Brain pericyte (primary cell): ENCODE measurements around the gene ZNF407.

ENCODE experiments used
- DNase-seq: peaks from one replicate; pipeline ENCODE4 v3.0.0-alpha.2; 2012; ENCODE audit warnings: low read depth, low spot score

Gene ZNF407

DNA sequence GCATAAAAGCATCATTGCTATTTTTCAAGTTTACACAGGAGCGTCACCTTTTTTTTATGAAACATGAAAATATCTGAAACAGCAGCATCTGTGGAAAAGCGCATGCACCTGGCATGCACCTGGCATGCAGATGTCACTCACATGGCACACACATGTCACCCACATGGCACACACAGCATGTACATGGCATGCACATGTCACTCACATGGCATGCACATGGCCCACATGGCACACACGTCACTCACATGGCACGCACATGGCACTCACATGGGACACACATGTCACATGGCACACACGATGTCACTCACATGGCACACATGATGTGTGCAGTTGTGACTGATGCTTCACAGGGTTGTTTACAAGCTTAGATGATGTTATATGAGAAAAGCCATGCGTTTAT lies 188.0 kb downstream of the ZNF407 start:
- no peak for DNase-seq

DNA sequence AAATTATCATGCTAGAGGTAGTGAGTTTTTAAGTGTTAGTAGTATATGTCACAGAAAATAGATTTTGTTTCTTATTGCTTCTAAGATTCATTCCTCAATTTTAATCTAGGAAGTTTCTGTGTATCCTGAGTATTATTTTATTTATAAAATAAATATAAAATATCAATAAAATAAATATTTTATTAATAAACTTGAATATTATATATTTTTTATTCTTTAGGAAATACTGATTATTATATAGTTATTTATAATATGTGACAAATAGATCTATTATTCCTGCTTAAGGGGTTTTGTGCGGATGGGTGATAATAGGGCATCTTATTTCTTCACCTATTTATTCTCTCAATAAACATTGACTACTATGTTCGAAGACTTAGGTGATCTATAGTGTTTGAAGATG lies 191.0 kb downstream of the ZNF407 start:
- no peak for DNase-seq

DNA sequence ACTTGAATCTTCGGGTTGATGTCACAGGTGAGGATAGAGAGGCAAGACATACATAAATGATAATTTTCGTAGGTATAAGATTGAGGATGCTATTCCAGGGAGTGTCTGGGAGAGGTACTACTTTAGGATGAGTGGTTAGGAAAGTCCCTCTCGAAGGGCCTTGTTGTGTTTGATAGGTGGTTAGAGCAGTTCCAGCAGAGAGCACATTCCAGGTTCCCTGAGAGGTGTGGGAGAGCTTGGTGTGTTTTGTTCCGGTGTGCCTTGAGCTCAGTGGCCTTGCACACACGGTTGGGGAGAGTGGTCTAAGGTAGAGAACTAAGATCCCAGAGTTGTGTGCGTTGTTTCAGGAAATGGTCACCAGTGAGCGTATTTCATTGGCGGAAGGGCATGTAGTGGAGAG lies 191.4 kb downstream of the ZNF407 start:
- DNase-seq: no peak

DNA sequence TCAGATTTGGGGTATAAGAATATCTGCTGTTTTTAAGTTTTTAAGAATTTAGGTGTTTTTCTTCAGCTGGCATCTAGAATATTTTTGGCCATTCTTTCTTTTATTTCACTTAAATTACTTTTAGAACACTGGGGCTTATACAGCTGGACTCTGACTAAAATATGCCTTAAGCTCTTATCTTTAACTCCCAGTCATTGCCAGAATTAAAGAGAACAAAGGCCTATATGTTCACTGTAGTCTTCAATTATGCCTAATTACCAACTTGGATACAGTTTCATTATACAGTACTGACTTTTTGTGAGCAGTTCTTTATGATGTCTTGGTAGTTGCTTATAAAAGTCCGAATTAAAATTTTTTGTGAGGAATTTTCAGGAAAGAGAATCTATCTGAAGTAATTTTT lies 192.8 kb downstream of the ZNF407 start:
- DNase-seq: no peak

DNA sequence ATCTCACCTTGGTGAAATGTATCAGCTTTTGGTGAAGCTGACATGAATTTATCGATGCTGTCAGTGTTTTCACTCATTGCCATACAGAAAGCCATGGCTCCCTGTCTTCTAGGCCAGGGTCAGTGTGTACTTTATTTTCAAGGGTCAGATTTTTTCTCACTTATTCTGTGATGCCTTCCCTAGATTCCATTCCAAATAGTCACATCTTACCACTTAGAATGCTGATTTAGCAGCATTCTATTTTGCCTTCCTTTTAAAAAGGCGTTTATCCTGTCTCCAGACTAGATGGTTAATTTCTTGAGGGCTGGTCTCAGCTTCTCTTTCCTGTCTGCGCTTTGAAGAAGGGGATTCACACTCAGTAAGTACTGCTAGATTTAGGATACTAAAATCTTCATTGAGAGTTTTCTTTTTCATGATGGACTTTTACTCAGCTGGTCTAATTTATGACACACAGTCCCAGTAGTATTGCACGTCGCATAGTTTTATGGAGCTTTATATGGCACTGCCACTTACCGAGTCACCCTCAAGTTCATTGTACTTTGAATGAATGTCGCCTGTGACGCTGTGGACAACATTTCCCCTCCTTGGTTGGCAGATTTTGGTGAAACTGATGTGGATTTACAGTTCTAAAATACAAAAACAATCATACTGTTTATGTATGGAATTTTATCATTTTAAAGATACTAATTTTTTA lies 194.0 kb downstream of the ZNF407 start:
- no peak for DNase-seq

DNA sequence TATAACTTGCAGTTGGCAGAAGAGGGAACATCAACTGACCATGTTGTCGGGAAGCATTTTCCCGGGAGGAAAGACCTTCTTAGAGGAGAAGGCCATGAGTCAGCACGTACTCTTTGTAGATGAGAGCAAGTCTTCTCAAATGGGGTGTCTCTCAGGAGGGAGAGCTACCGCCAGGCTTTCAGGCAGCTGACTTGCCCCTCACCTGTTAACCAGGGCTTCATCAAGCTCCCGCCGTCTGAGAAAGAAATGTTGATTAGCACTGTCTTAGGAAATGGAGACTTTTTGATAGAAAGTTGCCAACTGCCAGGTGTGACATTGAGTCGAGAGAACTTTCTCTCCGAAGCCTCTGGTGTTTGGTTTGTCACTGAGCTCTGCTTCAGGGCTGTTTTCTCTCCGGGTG lies 196.1 kb downstream of the ZNF407 start:
- DNase-seq: no peak

DNA sequence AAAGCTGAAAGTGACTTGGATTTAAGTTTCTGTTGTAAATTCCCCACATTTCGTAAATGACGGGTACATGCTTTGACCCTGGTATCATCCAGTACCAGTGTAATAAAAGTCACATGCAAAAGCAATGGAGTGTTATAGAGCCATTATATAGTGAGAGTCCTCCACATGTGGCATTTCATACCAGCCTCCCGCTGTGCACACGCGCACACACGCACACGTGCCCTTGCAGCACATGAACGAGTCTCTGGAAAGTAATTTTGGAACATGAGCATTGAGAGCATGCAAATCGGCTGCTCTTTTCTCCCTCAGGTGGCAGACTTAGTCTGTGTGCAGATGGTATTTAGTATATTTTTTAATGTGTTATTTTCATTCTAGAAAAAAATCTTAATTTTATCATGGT lies 198.1 kb downstream of the ZNF407 start:
- no peak for DNase-seq

DNA sequence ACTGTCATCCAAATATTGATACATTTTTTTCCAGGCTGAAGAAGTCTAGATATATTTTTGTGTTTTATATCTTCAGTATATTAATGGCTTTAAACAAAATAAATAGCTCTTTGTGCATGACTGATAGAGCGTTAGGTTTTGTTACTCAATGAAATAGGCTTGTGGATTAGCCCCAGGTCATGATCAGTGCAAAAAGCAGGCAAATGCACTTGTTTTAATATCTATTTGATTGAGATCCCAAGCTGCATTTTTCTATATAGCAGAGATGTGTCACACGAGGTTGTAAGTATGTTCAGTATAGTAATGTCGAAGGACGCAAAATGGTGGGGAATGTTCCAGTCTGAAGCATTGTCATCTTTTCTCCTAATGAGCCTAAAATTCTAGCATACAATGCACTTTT lies 198.5 kb downstream of the ZNF407 start:
- no peak for DNase-seq

DNA sequence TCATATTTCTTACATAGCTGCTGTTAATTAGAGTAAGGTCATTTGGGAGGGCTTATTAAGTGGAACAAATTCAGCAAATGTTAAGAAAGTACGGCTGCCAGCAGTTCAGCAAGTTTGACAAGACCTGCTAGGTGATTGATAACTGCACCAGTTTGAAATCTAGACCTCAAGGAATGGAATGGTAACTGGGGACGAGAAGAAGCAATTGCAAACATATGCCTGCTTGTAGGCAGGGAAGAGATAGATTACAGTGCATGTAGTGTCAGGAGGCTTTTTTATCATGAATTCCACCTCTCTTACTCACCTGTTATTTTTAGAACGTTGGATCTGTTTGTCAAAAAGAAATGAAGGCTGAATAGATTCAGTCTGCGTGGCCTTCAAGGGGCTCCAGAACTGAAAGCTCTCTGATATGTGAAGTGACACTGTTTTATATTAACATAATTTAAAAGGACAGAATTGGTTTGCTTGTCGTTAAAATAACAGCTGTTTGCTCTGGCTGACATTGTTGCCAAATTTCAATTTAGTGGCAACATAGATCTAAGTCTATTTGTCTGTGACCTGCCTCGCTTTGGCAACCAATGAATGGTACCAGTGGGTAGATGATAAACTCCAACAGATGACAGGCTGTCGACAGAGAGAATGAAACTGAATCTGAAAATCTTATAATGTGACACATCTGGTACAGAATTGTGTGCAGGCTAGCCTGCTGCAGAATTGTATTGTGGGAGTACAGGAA lies 199.3 kb downstream of the ZNF407 start:
- DNase-seq: no peak

DNA sequence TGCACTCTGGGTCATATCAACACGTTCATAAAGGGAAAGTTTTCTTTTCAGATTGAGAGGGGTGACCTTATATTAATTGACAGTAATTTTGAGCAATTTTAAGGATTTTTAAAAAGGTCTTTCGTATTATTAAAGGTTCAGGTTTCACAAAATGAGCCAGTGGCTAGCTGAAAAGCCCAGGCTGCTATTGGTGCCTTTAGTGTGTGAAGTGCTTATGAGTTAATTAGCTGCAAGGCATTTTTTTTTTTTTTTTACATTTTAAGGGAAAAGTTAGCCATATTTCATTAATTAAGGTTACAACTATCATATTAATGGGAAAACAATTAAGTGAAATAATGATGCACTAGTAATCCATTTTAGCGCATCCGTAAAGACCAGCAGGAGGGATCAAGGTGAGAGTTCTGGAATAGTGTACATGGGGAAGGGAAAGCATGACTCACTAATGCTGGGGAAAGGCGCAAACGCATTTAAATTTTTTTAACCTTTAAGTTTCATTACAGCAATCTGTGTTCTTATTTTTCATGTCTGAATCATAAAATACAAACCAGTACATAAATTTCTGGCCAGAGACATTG lies 200.0 kb downstream of the ZNF407 start:
- DNase-seq: no peak

DNA sequence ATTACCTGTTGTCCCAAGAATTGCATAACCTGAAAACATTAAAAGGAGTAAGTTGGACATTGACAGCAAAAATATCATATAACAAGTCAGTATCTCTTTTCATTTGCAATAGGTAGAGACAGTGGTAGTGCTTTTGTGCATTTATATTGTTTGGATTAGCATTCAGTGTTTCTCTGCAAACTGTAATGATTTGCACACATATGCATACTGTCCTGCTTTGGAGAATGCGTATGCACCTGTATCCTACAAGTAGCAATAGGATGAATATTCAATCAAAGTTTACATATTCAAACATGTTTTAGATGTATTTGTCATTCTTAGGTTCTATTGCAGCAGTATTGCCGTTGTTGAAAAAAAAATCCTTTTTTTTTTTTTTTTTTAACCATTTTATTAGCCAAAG lies 201.9 kb downstream of the ZNF407 start:
- no peak for DNase-seq

DNA sequence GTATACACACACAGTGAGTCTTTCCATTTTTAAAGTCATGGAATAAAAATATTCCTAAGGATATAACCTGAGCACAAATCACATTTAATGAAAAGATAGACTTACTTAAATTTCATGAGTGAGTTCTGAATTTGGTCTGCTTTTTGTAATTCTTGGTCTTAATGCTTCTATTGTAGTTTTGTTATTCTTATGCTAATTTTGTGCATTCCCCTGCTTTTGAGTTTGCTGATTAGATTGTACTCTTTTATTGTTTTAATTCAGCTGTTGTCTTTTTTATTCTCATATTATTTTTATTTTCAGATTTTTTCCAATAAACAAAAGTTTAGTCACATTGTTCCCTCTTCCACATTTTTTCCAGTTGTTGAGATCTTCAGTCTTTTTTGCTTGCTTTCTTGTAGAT lies 202.4 kb downstream of the ZNF407 start:
- DNase-seq: no peak

DNA sequence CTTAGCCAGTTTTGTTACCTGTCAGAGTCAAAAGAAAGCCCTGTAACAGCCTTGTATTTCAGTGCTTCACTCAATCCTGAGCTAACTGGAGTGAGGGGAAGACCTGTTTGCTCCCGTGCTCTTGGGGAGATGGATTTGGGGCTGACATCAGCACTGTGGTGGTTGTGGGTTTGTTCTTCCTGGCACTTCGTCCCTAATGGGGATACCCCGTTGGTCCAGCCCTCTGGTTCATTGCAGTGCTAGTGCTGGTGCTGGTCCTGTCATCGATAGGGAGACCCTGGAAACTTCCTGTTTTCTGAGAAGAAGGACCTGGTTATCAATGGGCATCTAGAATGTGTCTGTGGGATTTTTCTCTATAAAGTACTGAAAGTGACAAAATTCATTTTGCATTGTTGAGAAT lies 205.4 kb downstream of the ZNF407 start:
- DNase-seq: no peak

DNA sequence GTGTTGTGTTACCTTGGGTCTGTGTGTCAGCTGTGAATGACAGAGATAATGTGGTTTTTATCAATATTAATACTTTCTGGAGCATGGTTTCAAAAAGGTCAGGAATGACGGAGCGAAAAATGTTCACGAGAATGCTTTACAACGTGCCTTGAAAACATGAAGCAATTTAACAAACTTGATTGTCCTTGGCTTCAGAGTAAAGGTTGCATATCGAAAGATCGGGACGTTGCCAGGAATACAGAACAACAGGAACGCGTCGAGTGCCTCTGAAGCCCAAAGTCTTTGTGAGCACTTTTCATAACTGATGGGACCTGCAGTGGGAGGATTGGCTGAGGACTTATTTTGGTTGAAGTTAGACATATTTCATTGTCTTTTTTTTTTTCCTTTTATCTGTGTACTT lies 206.1 kb downstream of the ZNF407 start:
- no peak for DNase-seq

DNA sequence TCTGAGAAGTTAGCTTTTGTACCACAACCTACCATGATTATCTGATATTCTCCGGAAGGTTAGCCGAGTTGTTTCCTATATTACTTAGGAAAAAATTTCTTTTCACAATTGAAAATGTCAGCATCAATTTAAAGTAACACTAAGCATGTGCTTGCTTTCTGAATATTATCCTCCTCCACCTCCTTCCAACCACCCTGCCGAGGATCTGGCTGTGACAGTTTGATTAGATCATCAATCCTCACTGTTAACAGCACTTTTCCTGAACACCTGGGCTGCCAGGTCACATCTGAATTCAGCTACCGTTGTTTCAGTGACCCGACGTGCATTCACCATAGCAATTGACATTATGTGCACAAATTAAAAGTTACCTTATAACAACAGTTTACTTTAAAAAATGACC lies 207.0 kb downstream of the ZNF407 start:
- no peak for DNase-seq

DNA sequence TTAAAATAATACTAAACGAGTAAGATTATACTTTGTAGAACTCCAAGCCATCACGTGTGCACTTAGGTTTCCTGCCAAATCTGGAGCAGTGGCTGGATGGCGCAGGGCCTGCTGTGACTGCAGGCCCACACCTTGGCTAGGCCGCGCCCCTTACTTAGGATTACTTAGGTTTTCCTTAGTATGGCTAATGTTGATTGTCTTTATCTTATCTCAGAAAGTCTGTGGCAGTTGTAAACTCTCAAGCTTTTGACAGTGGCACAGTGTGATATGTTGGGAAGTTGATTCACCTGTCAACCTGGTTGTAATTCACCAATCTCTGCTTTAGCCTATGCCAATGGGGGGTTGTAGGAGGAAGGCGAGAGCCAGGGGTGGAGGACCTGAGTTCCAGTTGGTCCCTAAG lies 208.4 kb downstream of the ZNF407 start:
- DNase-seq: no peak

DNA sequence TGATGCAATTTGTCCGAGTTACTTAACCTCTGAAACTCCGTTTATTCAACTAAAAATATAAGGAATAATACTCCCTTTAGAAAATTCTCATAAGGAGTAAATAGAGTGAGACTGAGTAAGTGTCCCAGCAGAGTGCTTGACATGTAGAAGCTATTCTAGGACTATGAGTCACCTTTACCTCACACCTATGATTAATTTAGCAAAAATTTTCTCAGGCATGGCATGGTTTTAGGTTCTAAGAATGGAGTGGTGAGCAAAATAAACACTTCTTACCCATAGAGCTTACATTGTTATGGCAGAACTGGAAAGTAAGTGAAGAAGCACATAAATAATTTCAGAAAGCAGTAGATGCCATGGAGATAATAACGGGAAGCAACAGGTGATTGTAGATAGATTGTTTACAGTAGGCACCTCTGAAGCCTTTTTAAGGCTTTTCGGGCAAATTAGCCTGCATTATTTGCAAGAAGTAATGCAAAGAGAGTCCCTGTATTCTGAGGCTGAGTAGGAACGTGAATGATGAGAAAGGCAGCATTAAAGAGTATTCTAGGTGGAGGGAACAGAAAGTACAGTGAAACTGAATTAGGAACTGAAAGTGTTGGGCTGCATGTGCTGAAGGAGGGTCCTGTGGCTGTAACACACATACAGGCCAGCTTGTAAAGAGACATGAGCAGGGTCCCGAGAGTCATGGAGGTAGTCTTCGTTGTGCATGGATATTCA lies 209.2 kb downstream of the ZNF407 start:
- no peak for DNase-seq

DNA sequence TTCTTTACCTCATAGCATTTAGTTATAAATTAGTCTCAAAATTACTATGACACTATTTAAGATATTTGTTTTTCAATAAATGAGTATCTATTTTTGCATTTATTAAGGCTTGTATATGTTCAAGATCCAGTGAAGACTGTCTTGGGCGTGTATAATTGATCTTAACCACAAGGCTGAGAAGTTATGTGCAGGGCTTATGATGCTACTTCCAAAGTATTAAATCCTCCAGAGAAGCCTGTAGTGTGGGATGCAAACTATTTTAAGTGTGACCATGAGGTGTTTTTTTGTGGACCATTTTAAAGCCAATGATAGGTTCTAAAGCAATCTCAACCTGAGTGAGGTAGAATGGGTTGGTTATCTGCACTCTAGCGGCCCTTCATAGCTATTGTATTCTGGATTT lies 219.9 kb downstream of the ZNF407 start:
- no peak for DNase-seq

DNA sequence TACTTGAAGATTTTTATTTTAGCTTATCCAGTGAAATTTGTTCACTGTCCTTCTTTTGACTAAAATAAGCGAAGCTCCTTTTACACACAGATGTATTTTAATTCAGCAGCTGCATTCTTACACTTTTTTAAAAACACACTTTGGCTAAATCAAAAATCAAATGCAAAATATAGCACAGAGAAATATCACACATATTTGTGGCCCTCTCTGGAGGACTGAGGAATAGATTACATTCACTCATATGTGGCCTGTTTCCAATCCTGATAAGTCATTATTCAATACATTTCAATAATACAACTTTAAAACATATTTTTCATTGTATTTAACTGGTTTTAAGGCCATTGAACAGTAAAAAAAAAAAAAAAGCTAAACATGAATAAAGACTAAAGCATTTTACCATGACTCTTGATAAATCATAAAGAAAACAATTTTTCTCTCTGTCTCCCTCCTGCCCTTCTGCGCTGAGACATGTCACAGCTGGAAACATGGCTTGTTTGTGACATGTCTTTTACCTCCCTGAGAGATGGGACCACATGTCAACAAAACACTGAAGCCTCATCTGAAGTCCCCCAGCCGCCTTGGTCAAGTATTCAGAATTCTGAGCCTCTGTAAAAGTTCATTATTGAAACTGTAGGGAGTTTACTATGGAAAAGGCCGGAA lies 221.0 kb downstream of the ZNF407 start:
- no peak for DNase-seq

DNA sequence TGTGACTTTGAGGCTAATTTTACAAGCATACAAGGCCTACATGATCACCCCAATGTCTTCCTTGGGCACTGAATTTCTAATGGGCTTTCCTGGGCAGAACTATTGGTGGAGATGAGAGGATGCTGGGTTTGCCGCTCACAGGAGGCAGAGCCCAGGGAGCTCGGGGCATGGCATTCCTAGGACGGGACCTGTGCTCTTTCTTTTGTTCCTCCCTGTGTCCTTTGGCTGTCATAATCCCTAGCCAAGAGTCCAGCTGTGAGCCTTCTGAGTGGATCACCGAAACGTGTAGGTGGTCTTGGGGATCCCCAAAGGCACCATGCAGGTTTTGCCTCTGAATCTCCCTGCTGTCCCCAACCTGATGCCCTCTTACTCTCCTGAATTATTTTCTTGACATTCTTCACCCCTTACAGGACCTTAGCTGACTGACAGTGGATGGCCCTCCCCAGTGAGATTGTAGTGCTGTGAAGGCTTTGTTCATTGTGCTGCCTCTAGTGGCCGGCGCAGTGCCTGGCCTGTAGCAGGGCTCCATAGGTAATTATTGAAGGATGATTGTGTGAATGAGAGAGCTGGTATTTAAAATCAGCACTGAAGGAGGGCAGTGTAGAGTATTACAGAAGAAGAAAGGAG lies 221.9 kb downstream of the ZNF407 start:
- no peak for DNase-seq

DNA sequence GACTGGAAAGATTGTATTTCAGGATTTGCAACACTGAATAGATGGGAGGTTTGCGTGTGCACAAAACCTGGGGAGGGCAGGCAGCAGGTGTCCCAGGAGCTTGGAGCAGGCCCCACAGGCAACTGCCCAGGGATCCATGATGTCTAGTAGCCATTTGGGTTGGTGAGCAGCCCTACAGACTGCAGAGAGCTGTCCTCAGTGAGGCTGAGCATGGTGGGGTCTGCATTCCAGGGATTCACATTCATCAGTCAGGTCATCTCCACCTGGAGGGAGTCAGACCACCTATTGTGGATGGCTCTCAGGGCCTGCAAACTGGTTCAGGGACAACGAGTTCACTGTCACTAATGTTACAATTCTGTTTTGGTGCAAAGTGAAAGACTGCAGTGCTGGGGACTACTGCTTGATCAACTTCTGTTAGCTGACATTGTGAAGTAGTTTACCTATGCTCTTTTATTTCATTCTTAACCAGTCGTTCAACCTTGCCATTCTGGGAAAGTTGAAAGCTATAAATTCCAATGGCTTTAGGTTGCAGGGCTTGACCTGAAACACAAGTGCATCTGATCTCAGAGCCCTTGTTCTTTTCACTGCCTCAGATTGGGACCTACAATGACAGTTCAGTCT lies 222.6 kb downstream of the ZNF407 start:
- no peak for DNase-seq
